HepG2 (cell line): Measurements from ENCODE around the gene NT5C3B. TPM values are rescaled to one million over a fixed set of nuclear protein-coding genes. Genes with fewer than 3 reads are reported as not detected.
A peak's percentile ranks its signal among the peaks of the same experiment; 100 is the strongest.

Source experiments
- ATF7-NPFF ChIP-seq: sonication (generic); formaldehyde crosslinking; IDR thresholded peaks from 2 replicates; pipeline ENCODE4 v1.8.1; 2023; ENCODE audit warnings: mild to moderate bottlenecking, low read depth, missing genetic modification reagents, moderate library complexity
- BCLAF1 ChIP-seq: fragments of 450-650 bp; IDR thresholded peaks from 2 replicates; pipeline ENCODE4 v1.6.1; 2017; ENCODE audit warnings: mild to moderate bottlenecking
- GMEB2 ChIP-seq: IDR thresholded peaks from 2 replicates; pipeline ENCODE4 v1.6.1; 2016; ENCODE audit warnings: missing biosample characterization, missing genetic modification reagents, low read depth
- MEIS1 ChIP-seq: sonication (generic); formaldehyde crosslinking; IDR thresholded peaks from 2 replicates; pipeline ENCODE4 v1.9.0; 2021; ENCODE audit warnings: mild to moderate bottlenecking, missing genetic modification reagents, moderate library complexity, borderline replicate concordance
- PTBP1 ChIP-seq: fragments of 200-400 bp; formaldehyde crosslinking; IDR thresholded peaks from 2 replicates; pipeline ENCODE4 v1.6.1; 2018; ENCODE audit warnings: low read length, low read depth; ENCODE audit not compliant: poor library complexity, severe bottlenecking
- SMAD1 ChIP-seq: sonication (generic); formaldehyde crosslinking; IDR thresholded peaks from 2 replicates; pipeline ENCODE4 v1.4.0; 2020; ENCODE audit warnings: missing genetic modification reagents, low read depth, mild to moderate bottlenecking, borderline replicate concordance
- ZNF264 ChIP-seq: sonication (generic); formaldehyde crosslinking; IDR thresholded peaks from 2 replicates; pipeline ENCODE4 v1.4.0; 2020; ENCODE audit warnings: missing genetic modification reagents
- ZNF274 ChIP-seq: sonication (generic); formaldehyde crosslinking; IDR thresholded peaks from 2 replicates; pipeline ENCODE4 v1.5.1; 2020; ENCODE audit warnings: mild to moderate bottlenecking, missing genetic modification reagents
- ZNF318 ChIP-seq: sonication (generic); formaldehyde crosslinking; IDR thresholded peaks from 2 replicates; pipeline ENCODE4 v1.4.0; 2020; ENCODE audit warnings: mild to moderate bottlenecking, missing genetic modification reagents
- ZNF597 ChIP-seq: sonication (generic); formaldehyde crosslinking; IDR thresholded peaks from 2 replicates; pipeline ENCODE4 v1.5.0; 2020; ENCODE audit warnings: missing genetic modification reagents
- ZNF75D ChIP-seq: sonication (generic); formaldehyde crosslinking; IDR thresholded peaks from 2 replicates; pipeline ENCODE4 v1.8.1; 2023; ENCODE audit warnings: missing genetic modification reagents, mild to moderate bottlenecking, borderline replicate concordance
- ZNF792 ChIP-seq: IDR thresholded peaks from 2 replicates; pipeline ENCODE4 v1.6.1; 2016
- ZNF841 ChIP-seq: sonication (generic); formaldehyde crosslinking; IDR thresholded peaks from 2 replicates; pipeline ENCODE4 v1.8.1; 2023; ENCODE audit warnings: missing genetic modification reagents, borderline replicate concordance
- ZSCAN20 ChIP-seq: sonication (generic); formaldehyde crosslinking; IDR thresholded peaks from 2 replicates; pipeline ENCODE4 v1.4.0; 2020; ENCODE audit warnings: missing genetic modification reagents, mild to moderate bottlenecking, borderline replicate concordance
- polyA plus RNA-seq, 8 experiments: library from polyadenylated mRNA; depleted of rRNA in 3 of 8; stranded (reverse) in 7 of 8; unstranded in 1 of 8; fragments of >200 nt; fragmentation: Illumina TruSeq in 4 of 8; extraction: Trizol in 4 of 8; gene quantifications; 2 replicates each; pipeline versions ENCODE4 v1.2.1 to v1.2.3, GENCODE V29; 2011 to 2016; ENCODE audit warnings: low read depth in 4 of 8, missing spikeins in 1 of 8, mixed read lengths in 1 of 8; ENCODE audit not compliant: insufficient read depth in 1 of 8
- total RNA-seq, 5 experiments: library from RNA; depleted of rRNA; stranded (reverse); fragments of >200 nt; fragmentation: Illumina TruSeq; extraction: Trizol; gene quantifications; 2 replicates each; pipeline ENCODE4 v1.2.3, GENCODE V29; 2016; ENCODE audit warnings: low read depth in 1 of 5

NT5C3B gene
- total and polyA plus RNA-seq, 2 of the 13 experiments (the other 11 are each of a cell fraction or from before 2014, with no cell fraction given) = 104 to 126 TPM

GRCh38 chr17:41812381-41813151 lies 23.5 kb downstream of the NT5C3B start, which contains the start of gene FKBP10 (continued):
- TF ChIP-seq ZNF318 (CRISPR knock-in tag) (0 out of 2 replicates have a peak, but pooled peaks have one; percentile 35), ZNF264 (CRISPR knock-in tag) (0 out of 2 replicates have a peak, but pooled peaks have one; percentile 55), GMEB2 (CRISPR knock-in tag) (no peak), BCLAF1 (no peak), ATF7-NPFF (CRISPR knock-in tag) (no peak), MEIS1 (CRISPR knock-in tag) (peak; percentile 8; the same call in 1 of the 2 replicates), ZNF597 (CRISPR knock-in tag) (no peak), ZNF274 (CRISPR knock-in tag) (no peak), ZNF75D (CRISPR knock-in tag) (no peak), ZNF841 (0 out of 2 replicates have a peak, but pooled peaks have one; percentile 54), ZSCAN20 (no peak), ZNF792 (CRISPR knock-in tag) (no peak), SMAD1 (no peak), PTBP1 (no peak)
